OCI-LY3 (cell line): ENCODE data around the gene PLEKHH2.

Experiments
- CTCF ChIP-seq: fragments of 200-600, 300-600 bp; sonication (generic); IDR thresholded peaks from 2 replicates; pipeline ENCODE4 v1.5.1; 2014; ENCODE audit warnings: antibody characterized with exemption, low read length, low read depth
- EZH2phosphoT487 ChIP-seq: fragments of 200-600 bp; shearing (Covaris generic); IDR thresholded peaks from 2 replicates; pipeline ENCODE4 v1.6.1; 2018; ENCODE audit warnings: antibody characterized with exemption, mixed run types, low read depth

GRCh38 chr2:43759195-43759594 is 122.1 kb downstream of the PLEKHH2 start:
- TF ChIP-seq CTCF (no peak), EZH2phosphoT487 (no peak)
